ENCODE measurements around the gene RNF138.
"Not testable (repeated sequence)": the region's sequence is repeated elsewhere in the genome, so short reads cannot be mapped to it uniquely, and the experiment has no call there.

Gene RNF138

GRCh38 chr18:32176745-32177144 lies 85.1 kb downstream of the RNF138 start:
- not testable (repeated sequence) for DNase-seq

GRCh38 chr18:32177530-32177929 lies 85.9 kb downstream of the RNF138 start:
- no peak for DNase-seq

Data from activated naive CD4-positive, alpha-beta T cell (primary cell).